GM12873 (cell line): ENCODE data around the gene NRG4.

Experiments
- CTCF ChIP-seq: IDR thresholded peaks from 2 replicates; pipeline ENCODE4 v1.5.1; 2012; ENCODE audit warnings: low read depth, mild to moderate bottlenecking, moderate library complexity, low read length, control low read depth; ENCODE audit not compliant: insufficient read depth; ENCODE audit errors: missing control alignments

Gene NRG4

DNA sequence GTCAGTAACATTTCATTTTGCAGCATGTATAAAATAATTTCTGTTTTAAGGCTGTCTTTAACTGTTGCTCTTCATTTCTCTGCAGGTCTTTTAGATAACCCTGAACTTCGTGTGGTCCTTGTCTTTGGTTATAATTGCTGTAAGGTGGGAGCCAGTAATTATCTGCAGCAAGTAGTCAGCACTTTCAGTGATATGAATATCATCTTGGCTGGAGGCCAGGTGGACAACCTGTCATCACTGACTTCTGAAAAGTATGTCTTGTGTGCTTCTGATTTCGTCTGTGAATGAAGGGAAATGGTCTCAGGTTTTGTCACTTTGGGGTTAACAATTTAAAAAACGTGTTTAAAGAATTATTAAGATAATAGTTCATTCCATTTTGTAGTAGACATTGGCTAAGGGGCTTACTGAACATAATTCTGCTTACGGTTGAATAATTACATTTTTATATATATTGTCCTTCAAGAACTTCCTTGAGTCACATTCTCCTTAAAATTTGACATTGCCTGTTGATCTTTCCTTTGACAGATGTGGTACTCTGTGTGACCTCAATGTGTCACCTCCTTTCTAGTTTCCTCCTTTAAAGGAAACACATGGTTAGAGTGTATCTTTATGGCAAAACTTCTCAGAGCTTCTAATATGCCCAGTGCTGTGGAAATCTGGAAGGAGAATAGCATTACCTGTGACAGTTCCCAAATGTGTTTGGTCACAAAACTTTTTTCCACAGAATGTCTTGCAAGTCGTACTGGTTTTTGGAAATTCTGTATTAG is 82.2 kb downstream of the NRG4 start:
- no peak for TF ChIP-seq CTCF

DNA sequence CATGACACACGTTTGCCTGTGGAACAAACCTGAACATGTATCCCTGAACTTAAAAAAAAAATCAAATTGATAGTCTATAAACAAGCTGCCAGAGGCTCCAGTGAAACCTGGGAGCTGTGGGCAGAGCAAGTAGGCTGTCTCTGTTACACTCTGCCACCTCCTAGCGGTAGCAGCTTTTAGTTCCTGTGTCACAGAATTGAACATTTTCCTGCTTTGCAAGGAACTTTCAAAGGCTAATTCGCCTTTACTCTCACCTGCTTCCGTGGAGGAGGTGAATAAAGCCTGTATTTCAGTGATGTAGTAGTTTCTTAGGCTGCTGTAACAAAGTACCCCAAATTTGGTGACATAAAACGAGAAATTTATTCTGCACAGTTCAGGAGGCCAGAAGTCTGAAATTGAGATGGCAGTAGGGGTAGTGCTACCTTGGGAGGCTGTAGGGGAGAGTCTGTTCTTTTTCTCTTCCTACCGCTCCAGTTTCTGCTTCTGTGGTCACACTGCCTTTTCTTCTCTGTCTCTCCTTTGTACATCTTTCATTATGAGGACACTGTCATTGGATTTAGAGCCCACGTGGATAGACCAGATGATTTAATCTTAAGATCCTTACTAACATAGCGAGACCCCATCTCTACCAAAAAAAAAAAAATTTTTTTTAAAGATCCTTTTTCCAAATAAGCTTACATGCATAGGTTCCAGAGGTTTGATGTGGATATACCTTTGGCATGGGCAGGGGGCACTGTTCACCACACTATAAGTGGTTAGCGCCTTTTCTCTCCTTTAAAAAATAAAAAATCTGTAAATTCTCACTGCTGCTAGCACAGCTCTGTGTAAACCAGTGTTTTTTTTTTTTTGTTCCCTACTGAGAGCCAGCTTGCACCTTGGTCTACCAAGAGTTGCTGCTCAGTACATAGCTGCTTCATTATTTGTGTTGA is 83.3 kb downstream of the NRG4 start:
- peak; percentile 8 for TF ChIP-seq CTCF

GRCh38 chr15:75927601-75928000 is 84.6 kb downstream of the NRG4 start:
- no peak for TF ChIP-seq CTCF

DNA sequence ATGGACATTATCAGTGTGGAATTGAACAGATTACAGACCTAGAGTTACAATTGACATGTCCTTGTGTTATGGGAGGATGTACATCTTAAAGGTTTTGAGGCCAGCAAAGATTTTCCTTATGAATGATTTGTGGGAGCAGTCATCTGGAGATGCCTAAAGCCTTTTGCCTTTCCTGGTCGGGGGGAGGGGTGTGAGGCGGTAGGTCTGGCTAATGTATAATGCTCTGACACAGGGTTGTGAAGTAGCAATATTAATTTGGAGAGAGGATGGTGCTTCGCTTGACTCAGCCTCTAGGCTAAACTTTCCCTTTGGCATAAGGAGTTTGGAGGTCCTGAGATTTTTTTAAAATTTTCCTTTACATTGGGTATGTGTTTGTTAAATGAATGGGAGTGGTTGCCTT is 85.3 kb downstream of the NRG4 start:
- TF ChIP-seq CTCF: no peak

GRCh38 chr15:75925440-75925839 is 86.8 kb downstream of the NRG4 start:
- no peak for TF ChIP-seq CTCF

DNA sequence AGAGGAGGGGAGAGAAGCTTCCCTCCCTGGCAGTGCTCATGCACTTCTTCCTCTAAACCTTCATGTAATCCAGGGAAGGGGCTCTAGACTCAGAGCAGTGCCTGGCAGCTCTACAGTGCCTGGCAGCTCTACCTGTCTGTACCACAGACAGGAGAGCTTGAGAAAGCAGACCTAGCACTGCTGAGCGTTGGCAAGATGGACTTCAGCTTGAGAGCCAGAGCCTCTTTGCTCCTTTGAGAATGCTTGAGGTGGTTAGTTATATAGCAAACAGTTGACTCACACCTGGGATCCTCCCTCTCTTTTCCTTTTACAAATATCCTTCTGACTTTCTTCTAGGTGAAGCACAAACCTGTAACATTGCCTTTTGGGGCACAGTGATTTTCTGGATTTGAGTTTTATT is 87.6 kb downstream of the NRG4 start:
- no peak for TF ChIP-seq CTCF

- no peak for TF ChIP-seq CTCF
Observed at GRCh38 chr15:75923756-75924155, 88.5 kb downstream of the NRG4 start.
